OCI-LY1 (cell line): ENCODE results near the gene CTAGE4.
"Not testable (repeated sequence)": the region's sequence is repeated elsewhere in the genome, so short reads cannot be mapped to it uniquely, and the experiment has no call there.

ENCODE experiments used
- H2AFZ ChIP-seq: fragments of 200-600 bp; sonication (generic), shearing (Covaris generic); 2 replicates; pipeline ENCODE4 v1.6.0; 2014; ENCODE audit warnings: antibody characterized with exemption, mild to moderate bottlenecking, low read length
- H3F3A ChIP-seq: fragments of 200-600 bp; sonication (generic), shearing (Covaris generic); 2 replicates; pipeline ENCODE4 v1.6.0; 2014; ENCODE audit warnings: mild to moderate bottlenecking, antibody characterized with exemption, low read length, moderate library complexity; ENCODE audit not compliant: insufficient read depth
- H3K27ac ChIP-seq: fragments of 200-600 bp; sonication (generic); 2 replicates; pipeline ENCODE4 v1.5.1; 2014; ENCODE audit warnings: low read length, mixed run types, mild to moderate bottlenecking, low read depth; ENCODE audit not compliant: poor library complexity, severe bottlenecking
- H3K27me3 ChIP-seq: fragments of 200-600 bp; sonication (generic); 2 replicates; pipeline ENCODE4 v1.6.0; 2014; ENCODE audit warnings: antibody characterized with exemption, mild to moderate bottlenecking, low read length, moderate library complexity; ENCODE audit not compliant: insufficient read depth
- H3K36me3 ChIP-seq: fragments of 200-600 bp; sonication (generic); 2 replicates; pipeline ENCODE4 v1.6.1; 2014; ENCODE audit warnings: mild to moderate bottlenecking, antibody characterized with exemption, low read length, moderate library complexity, mixed read lengths; ENCODE audit not compliant: insufficient read depth
- H3K4me1 ChIP-seq: fragments of 200-600 bp; sonication (generic); 2 replicates; pipeline ENCODE4 v1.5.1; 2014; ENCODE audit warnings: mild to moderate bottlenecking, low read length, moderate library complexity; ENCODE audit not compliant: insufficient read depth, severe bottlenecking
- H3K4me2 ChIP-seq: fragments of 200-600 bp; sonication (generic), shearing (Covaris generic); 2 replicates; pipeline ENCODE4 v1.6.1; 2014; ENCODE audit warnings: low read length
- H3K4me3 ChIP-seq: fragments of 200-600 bp; sonication (generic); 2 replicates; pipeline ENCODE4 v1.5.1; 2014; ENCODE audit warnings: low read length, low read depth, mild to moderate bottlenecking, mixed read lengths; ENCODE audit not compliant: poor library complexity, severe bottlenecking
- H3K79me2 ChIP-seq: fragments of 200-600 bp; shearing (Covaris generic); 2 replicates; pipeline ENCODE4 v1.6.1; 2016; ENCODE audit warnings: mixed run types, low read length, mixed read lengths; ENCODE audit not compliant: insufficient read depth
- H3K9ac ChIP-seq: fragments of 200-600 bp; sonication (generic), shearing (Covaris generic); 2 replicates; pipeline ENCODE4 v1.6.1; 2014; ENCODE audit warnings: mild to moderate bottlenecking, low read length, mixed read lengths
- H3K9me2 ChIP-seq: fragments of 200-600 bp; sonication (generic), shearing (Covaris generic); 2 replicates; pipeline ENCODE4 v1.6.1; 2014; ENCODE audit warnings: low read depth, mild to moderate bottlenecking, low read length, mixed read lengths
- H3K9me3 ChIP-seq: fragments of 200-600 bp; shearing (Covaris generic); 2 replicates; pipeline ENCODE4 v1.6.1; 2014; ENCODE audit warnings: low read length, mixed read lengths
- H4K20me1 ChIP-seq: fragments of 200-600 bp; sonication (generic), shearing (Covaris generic); 2 replicates; pipeline ENCODE4 v1.6.0; 2016; ENCODE audit warnings: mild to moderate bottlenecking, low read length; ENCODE audit not compliant: insufficient read depth
- TF ChIP-seq, protein P1 (sequence below): fragments of 200-600 bp; sonication (generic), shearing (Covaris generic); IDR thresholded peaks from 2 replicates; pipeline ENCODE4 v1.5.1; 2017; ENCODE audit warnings: mild to moderate bottlenecking, antibody characterized with exemption, low read length, moderate library complexity, mixed read lengths

CTAGE4 gene

DNA sequence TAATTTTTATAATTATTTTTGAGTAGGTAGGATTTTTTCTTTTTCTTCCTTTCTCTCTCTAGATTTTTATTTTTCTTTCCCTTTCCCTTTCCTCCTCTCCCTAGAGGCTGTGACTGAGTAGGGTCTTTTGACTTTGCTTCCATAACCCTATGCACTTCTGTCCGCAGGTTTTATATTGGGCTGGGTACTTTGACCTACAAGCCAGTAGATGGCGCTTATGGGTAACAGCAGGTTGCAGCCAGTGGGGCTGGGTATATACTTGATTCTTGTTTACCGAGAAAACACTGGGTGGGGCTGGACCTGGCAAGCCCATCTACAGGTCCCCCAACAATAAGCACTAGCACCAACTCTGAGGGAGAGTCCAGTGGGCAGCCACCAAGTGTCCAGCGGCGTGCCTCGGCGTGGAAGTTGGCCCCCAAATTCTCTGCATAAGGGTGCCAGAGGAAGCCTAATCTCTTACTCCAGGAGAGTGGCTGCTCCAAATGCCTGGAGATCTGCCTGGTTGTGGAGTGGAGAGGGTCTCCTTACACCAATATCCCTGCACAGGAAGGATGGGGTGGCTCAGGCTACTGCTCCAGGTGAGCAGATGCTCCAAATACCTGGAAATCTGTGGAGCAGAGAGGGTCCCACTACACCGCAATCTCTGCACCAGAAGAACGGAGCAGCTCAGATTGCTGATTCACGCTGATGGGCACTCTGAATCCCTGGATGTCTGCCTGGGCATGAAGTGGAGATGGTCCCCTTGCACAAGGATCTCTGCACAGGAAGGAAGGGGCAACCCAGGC is 4.7 kb upstream of the CTAGE4 start:
- H3K9me2 ChIP-seq, H3K4me1 ChIP-seq, H3K4me3 ChIP-seq, H3K9ac ChIP-seq, H3K4me2 ChIP-seq, H2AFZ ChIP-seq, H3K27ac ChIP-seq, H3K36me3 ChIP-seq, H3K9me3 ChIP-seq, H3F3A ChIP-seq, H3K79me2 ChIP-seq, H3K27me3 ChIP-seq, H4K20me1 ChIP-seq: not testable (repeated sequence)
- TF ChIP-seq, protein P1, sequence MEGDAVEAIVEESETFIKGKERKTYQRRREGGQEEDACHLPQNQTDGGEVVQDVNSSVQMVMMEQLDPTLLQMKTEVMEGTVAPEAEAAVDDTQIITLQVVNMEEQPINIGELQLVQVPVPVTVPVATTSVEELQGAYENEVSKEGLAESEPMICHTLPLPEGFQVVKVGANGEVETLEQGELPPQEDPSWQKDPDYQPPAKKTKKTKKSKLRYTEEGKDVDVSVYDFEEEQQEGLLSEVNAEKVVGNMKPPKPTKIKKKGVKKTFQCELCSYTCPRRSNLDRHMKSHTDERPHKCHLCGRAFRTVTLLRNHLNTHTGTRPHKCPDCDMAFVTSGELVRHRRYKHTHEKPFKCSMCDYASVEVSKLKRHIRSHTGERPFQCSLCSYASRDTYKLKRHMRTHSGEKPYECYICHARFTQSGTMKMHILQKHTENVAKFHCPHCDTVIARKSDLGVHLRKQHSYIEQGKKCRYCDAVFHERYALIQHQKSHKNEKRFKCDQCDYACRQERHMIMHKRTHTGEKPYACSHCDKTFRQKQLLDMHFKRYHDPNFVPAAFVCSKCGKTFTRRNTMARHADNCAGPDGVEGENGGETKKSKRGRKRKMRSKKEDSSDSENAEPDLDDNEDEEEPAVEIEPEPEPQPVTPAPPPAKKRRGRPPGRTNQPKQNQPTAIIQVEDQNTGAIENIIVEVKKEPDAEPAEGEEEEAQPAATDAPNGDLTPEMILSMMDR = peak; percentile 42

DNA sequence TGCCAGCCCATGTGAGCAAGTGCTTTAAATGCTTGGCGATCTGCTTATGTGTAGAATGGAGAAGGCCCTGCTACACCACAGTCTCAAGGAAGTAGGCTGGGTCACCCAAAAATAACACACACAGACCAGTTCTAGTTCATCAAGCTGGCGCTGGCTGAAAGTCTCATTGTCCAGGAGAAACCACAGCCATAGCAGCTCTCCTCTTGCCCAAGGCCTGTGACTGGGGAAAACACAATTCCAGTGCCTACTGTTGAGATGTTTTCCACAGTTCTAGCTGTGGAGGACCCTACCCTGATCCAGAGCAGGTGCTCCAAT is 4.1 kb upstream of the CTAGE4 start:
- not testable (repeated sequence) for H3K9ac ChIP-seq, H3K79me2 ChIP-seq, H3F3A ChIP-seq, H2AFZ ChIP-seq, H3K4me3 ChIP-seq, H3K4me2 ChIP-seq, H3K9me2 ChIP-seq, H3K27me3 ChIP-seq, H3K27ac ChIP-seq, H4K20me1 ChIP-seq, H3K36me3 ChIP-seq, H3K4me1 ChIP-seq, H3K9me3 ChIP-seq

DNA sequence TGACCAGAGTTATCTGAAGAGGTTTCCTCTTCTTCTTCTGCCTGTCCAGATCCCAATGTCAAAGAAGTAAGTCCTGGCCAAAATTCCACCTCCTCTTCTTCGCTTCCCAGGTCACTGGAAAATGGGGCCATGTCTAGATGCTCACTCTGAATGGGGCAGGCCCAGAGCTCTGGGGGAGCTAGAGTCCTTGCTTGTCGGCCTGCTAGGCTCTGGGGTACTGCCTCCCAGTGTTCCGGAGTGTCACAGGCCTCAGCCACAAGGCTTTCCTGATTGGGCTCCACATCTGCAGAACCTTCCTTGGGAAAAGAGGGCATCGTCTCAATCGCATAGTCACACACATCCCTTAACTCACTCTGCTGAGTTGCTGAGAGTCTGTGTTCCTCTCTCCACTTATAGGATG is 4.6 kb downstream of the CTAGE4 start:
- not testable (repeated sequence) for H3K27ac ChIP-seq, H3K9me2 ChIP-seq, H3K79me2 ChIP-seq, H3F3A ChIP-seq, H3K4me3 ChIP-seq, H2AFZ ChIP-seq, H3K27me3 ChIP-seq, H3K9ac ChIP-seq, H3K36me3 ChIP-seq, H3K4me1 ChIP-seq, H4K20me1 ChIP-seq, H3K4me2 ChIP-seq, H3K9me3 ChIP-seq

DNA sequence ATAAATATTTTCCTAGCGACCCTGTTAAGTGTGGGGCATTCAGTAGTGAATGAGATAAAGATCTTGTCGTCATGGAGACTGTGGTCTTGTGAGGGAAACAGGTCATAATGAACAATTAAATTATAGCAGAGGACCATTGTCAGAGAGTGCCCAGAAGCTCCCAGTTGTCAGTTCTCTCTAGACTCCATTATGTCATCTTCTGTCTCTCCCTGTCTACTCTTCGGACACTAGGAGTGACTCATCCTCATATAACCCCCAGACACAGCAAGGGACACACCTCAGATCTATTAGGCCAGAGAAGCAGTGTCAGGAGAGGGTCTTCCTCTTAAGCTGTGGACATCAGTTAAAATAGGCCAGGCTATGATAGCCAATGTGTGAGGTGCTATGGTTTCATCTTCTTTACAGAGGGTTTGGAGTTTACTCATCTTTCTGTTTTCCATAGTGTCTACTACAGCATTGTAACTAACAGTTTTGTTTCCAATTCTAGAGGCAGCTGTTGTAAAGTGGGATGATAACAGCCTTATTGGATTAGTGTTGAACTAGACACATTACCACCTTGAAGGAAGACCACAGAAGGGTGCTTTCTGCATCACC is 5.4 kb downstream of the CTAGE4 start:
- not testable (repeated sequence) for H3K79me2 ChIP-seq, H3K9ac ChIP-seq, H3K27ac ChIP-seq, H3K4me2 ChIP-seq, H3K27me3 ChIP-seq, H3K36me3 ChIP-seq, H3F3A ChIP-seq, H3K4me1 ChIP-seq, H2AFZ ChIP-seq, H3K9me3 ChIP-seq, H3K4me3 ChIP-seq, H3K9me2 ChIP-seq, H4K20me1 ChIP-seq

DNA sequence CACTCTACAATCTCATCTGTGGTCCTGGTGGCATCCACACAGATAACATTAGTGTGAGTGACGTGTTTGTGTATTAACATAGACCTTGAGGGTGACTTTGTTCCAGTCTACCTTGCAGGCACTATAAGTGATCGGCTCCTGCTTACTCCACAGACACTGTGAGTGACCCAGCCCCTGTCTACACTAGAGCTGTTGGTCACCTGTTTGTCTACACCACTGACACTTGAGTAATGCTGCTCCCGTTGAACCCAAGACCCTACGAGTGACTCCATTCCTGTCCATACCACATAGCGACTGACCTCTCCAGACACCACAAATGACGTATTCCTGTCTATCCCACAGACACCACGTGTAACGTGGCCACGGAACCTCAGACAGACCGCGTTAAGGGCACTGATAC is 10.5 kb downstream of the CTAGE4 start:
- H3K9me3 ChIP-seq, H2AFZ ChIP-seq, H3K4me1 ChIP-seq, H3K9ac ChIP-seq, H3K79me2 ChIP-seq, H4K20me1 ChIP-seq, H3F3A ChIP-seq, H3K27me3 ChIP-seq, H3K9me2 ChIP-seq, H3K36me3 ChIP-seq, H3K4me3 ChIP-seq, H3K27ac ChIP-seq, H3K4me2 ChIP-seq: not testable (repeated sequence)

DNA sequence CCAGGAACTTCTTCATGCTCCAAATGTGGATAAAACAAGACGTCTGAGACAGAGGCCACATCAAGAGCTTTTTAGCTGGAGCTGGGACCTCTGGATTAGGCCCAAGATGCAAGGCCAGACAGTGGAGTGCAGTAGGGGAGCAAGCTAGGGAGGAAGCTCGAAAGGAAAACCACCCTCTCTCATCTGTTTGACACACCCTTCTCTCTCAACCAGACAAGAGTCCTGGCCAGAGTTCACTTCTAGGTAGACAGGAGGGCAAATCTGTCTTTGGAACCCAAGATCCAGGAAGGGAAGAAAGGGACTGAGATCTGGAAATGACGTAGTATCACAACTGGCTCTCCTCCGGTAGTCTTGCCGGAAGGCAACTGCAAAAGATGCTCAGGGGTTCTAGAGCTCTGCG is 11.2 kb downstream of the CTAGE4 start:
- not testable (repeated sequence) for H3K79me2 ChIP-seq, H3K27ac ChIP-seq, H3K9me3 ChIP-seq, H3F3A ChIP-seq, H3K9me2 ChIP-seq, H3K4me1 ChIP-seq, H3K4me2 ChIP-seq, H3K36me3 ChIP-seq, H3K27me3 ChIP-seq, H2AFZ ChIP-seq, H4K20me1 ChIP-seq, H3K9ac ChIP-seq, H3K4me3 ChIP-seq

DNA sequence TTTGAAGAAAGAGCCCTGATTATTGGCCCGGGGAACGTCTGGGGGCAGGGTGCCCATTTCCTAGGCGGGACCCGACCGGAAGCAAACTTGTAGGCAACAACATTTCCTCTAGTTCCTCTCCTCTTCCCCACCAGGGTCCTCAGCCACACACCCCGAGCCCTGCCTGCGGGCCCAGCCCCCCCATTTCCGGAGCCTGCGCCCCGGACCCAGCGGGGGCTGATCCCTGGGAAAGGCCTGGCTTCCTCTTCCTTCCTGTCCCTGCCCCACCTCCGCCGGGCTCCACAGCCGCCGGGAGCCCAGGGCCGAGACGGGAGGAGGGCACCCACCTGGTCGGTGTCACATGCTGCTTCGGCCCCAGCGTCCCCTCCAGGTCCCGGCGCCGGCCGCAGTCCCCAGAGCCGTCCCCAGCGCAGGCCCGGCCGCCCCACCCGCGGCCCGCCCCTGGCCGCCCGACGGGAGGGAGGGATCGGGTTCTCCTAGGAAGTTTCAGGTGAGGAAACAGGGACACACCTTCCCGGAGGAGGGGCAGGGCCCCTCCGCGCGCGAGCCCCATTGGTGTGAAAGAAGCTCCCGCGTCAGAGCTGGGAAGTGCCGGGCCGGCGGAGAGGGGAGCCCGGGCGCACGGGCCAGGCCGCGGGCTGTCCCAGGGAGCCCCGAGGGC is 12.1 kb downstream of the CTAGE4 start, which contains the start of gene ARHGEF35:
ARHGEF35 (minus strand) TSS at position 622 of the 661 bp plus-strand sequence. CDS start 7,450 bp downstream, outside the sequence.
- not testable (repeated sequence) for H3K9me3 ChIP-seq, H3K79me2 ChIP-seq, H3K27me3 ChIP-seq, H3K9ac ChIP-seq, H3K4me2 ChIP-seq, H3K27ac ChIP-seq, H4K20me1 ChIP-seq, H3K4me3 ChIP-seq, H3K9me2 ChIP-seq, H3F3A ChIP-seq, H2AFZ ChIP-seq, H3K4me1 ChIP-seq, H3K36me3 ChIP-seq
